SHP77 treated with DMSO at 0.1 percent for 48 hours (cell line): ENCODE results near the gene SLC51B.
"Not testable (repeated sequence)": the region's sequence is repeated elsewhere in the genome, so short reads cannot be mapped to it uniquely, and the experiment has no call there.

Source experiments
- DNase-seq: peaks from one replicate; lab custom pipeline; 2025; lab: John Stamatoyannopoulos, UW

Gene SLC51B

GRCh38 chr15:65099336-65099735, 54.1 kb downstream of the SLC51B start:
- no peak for DNase-seq

DNA sequence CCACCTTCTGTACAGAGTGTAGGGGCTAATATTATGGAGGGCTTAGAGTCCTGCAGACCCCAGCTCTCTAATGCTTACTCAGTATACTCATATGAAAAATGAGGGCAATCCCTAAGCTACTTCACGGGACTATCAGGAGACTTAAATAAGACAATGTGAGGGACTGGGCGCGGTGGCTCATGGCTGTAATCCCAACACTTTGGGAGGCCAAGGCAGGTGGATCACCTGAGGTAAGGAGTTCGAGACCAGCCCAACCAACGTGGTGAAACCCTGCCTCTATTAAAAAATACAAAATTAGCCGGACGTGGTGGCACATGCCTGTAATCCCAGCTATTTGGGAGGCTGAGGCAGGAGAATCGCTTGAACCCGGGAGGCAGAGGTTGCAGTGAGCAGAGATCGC, 54.6 kb downstream of the SLC51B start:
- not testable (repeated sequence) for DNase-seq

- DNase-seq, result no peak
Measured at GRCh38 chr15:65100442-65100841, 55.3 kb downstream of the SLC51B start.

DNA sequence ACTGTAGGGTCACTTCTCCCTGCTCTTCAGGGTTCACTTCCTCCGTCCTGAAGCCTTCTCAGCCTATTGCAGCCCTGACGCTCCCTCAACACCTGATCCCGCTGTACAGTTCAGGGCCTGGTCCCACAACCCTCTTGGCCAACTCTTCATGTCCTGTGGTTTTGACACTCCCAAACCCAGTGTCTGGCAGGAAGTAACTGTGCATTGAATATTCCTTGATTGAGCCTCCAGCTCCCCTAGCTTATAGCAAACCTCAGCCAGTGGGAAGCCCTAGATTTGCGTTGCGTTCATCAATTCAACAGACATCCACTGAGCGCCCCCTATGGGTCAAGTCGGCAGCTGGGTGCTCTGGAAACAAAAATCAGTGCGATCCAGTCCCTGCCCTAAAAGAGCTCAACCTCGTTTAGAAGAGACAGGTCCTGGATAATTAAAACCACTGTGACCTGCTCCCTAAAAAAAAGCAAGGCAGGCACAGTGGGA, 56.3 kb downstream of the SLC51B start:
- DNase-seq, result no peak

- no peak for DNase-seq
Measured at GRCh38 chr15:65101891-65102708, 56.9 kb downstream of the SLC51B start.

DNA sequence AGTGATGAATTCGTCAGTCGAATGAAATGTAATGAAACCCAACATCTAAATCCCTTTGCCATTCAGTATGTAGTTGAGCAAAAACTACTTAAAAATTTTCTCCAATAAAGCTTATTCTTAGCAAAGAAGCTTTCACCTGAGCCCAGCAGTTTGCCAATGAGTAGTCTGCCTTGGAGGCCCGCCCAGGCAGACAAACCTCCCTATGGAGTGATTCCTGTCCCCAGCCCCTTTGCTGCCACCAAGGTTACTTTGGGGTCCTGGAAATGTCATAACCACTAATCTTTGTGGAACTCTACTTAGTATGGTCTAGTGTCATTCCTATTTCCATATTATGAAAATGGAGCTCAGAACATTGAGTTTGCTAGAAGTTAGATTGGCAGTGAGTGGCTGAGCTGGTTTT, 57.7 kb downstream of the SLC51B start:
- DNase-seq, result no peak
